NCI-H2029 (cell line): ENCODE data around the gene ALG6.
"Not testable (repeated sequence)": the region's sequence is repeated elsewhere in the genome, so short reads cannot be mapped to it uniquely, and the experiment has no call there.

Experiments
- DNase-seq: peaks from one replicate; lab custom pipeline; 2025; lab: John Stamatoyannopoulos, UW

Gene ALG6

DNA sequence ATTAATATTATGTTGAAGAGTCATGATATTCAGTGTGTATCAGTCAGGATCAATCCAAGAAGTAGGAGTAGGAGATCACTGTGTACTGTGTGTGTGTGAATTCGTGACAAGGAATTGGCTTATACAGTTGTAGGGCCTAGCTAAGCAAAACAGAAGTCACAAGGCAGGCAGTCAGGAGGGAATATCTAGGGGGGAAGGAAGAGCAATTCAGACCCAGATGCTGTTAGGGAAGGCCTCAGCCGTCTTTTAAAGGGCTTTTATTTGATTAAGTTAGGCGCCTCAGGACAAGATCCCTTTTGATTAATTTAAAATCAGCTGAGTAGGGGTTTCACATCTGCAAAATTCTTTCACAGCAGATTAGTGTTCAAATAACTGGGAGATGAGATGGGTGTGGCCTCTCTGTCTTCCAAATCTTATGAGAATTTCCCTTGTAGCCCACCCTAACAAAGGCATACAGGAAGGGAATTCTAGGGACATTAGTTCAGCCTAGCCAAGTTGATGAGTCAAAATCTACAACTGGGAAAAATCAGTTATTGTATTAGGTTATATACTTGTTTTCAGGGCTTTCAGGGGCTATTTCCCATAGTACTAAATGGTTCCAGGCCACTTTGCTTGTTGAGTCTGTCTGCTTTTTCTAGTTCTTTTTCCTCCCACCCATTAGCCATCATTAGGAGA, 47.4 kb downstream of the ALG6 start:
- DNase-seq = no peak

- DNase-seq = no peak
These were observed 50.7 kb downstream of the ALG6 start for GRCh38 chr1:63418101-63418500.

GRCh38 chr1:63420746-63421145, 53.3 kb downstream of the ALG6 start:
- DNase-seq = not testable (repeated sequence)

- DNase-seq = no peak
These were observed 56.2 kb downstream of the ALG6 start for GRCh38 chr1:63423649-63424048.

GRCh38 chr1:63428815-63429214, 61.4 kb downstream of the ALG6 start:
- no peak for DNase-seq

DNA sequence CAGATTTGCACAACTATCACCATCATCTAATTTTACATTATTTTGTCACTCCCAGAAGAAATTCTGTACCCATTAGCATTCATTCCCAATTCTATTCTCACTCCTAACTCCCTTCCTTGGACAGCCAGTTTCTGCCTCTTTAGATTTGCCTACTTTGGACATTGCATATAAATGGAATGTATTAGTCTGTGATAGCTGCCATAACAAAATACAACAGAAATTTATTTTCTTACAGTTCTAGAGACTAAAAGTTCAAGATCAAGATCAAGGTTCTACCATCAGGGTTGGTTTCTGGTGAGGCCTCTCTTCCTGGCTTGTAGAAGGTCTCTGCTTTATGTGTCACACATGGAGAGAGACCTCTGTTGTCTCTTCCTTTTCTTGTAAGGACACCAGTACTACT, 61.9 kb downstream of the ALG6 start:
- DNase-seq = no peak

GRCh38 chr1:63435161-63435560, 67.7 kb downstream of the ALG6 start:
- no peak for DNase-seq

- no peak for DNase-seq
These were observed 74.7 kb downstream of the ALG6 start for GRCh38 chr1:63442141-63442475.

GRCh38 chr1:63448731-63449246, 81.4 kb downstream of the ALG6 start:
- DNase-seq = no peak

DNA sequence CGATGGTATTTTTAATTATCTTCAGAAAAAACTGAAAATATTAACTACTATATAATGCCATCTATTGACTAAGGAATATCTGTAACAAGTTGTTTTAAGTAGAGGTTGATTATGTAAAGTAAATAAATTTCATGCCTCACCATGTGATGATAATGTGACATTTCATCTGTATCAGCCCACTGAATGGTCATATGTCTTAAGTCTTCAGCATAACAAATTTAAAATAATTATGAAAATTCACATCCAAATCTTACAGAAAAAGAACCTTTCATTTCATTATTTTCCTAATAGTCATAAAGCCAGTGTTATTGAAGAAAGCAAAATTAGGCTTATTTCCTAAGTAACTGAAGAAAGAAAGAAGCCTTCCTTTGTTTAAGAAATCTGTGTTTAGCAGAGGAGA, 83.0 kb downstream of the ALG6 start:
- no peak for DNase-seq

DNA sequence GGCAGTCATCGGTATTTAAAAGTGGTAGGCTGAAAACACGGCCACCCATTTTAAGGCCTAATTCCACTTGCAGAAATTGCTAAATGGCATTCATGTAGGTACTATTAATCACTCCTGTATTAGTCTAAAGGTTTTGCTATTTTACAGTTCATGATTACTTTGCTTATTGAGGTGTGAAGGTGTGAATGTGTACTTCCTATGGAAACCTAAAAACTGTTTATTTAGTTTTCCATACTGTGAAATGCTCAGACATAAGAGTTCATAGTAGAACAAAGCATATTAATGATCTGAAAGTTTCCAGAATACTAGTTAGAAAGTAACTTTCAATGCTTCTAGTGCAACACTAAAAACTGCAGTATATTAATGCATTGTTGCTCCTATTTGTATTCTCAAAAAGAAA, 85.8 kb downstream of the ALG6 start:
- no peak for DNase-seq

GRCh38 chr1:63454269-63454668, 86.8 kb downstream of the ALG6 start:
- no peak for DNase-seq

DNA sequence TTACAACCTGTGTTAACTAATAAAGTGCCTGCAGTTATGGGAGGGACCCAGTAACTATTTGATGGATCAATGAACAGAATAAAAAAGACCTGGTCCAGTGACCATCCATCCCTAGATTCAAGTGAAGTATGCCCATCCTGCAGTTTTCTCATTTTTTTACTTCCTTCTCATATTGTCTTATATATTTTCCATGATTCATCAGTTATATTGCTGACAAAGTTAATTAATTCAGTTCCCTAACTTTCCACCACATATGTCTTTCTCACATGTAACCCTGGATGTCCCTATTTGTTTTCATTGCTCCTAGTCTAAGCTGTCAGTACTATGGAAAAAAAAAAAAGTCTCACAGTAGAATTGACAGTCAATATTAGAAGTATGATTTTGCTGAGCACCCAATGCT, 91.3 kb downstream of the ALG6 start:
- no peak for DNase-seq

DNA sequence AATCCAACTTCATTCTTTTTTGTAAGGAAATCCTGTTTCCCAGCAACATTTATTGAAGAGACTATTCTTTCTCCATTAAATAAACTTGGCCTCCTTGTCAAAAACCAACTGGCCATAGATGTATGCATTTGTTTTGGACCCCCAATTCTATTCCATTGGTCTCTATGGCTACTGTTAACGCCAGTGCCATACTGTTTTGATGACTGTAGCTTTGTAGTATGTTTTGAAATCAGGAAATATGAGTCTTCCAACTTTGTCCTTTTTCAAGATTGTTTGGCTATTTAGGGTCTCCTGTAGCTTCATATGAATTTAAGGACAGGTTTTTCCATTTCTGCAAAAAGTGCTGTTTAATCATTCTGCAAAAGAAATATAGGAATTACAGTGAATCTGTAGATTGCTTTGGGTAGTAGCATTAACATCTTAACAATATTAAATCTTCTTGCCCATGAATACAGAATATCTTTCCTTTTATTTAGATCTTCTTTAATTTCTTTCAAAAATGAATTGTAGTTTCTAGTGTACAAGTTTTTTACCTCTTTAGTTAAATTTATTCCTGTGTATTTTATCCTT, 94.3 kb downstream of the ALG6 start:
- DNase-seq = no peak

- DNase-seq = no peak
These were observed 95.8 kb downstream of the ALG6 start for GRCh38 chr1:63463248-63463647.

GRCh38 chr1:63466181-63466580, 98.8 kb downstream of the ALG6 start:
- no peak for DNase-seq

DNA sequence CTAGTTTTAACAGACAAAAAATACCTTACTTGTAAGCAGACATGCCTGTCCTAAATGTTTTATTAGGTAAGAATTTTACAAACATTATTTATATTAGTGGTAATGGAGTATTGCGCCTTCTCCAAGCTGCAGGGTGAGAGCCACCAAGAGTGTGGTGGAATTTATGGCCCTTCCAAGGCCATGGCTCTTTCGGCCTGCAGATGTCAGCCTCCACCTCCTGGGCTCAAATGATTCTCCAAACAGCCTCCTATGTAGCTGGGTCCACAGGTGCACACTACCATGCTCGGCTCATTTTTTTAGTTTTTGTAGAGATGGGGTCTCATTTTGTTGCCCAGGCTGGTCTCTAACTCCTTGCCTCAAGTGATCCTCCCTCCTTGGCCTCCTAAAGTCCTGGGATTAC, 99.3 kb downstream of the ALG6 start:
- no peak for DNase-seq

DNA sequence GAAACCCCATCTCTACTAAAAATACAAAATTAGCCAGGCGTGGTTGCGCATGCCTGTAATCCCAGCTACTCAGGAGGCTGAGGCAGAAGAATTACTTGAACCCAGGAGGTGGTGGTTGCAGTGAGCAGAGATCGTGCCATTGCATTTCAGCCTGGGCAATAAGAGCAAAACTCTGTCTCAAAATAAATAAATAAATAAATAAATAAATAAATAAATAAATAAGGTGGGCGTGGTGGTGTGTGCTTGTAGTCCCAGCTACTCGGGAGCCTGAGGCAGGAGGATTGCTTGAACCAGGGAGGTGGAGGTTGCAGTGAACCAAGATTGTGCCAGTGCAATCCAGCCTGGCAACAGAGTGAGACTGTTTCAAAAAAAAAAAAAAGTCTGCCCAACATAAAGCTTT, 101.3 kb downstream of the ALG6 start:
- DNase-seq = not testable (repeated sequence)

GRCh38 chr1:63475761-63476160, 108.3 kb downstream of the ALG6 start:
- no peak for DNase-seq

- DNase-seq = no peak
These were observed 112.6 kb downstream of the ALG6 start for GRCh38 chr1:63480057-63480456.

GRCh38 chr1:63486629-63487028, 119.2 kb downstream of the ALG6 start:
- DNase-seq = no peak

DNA sequence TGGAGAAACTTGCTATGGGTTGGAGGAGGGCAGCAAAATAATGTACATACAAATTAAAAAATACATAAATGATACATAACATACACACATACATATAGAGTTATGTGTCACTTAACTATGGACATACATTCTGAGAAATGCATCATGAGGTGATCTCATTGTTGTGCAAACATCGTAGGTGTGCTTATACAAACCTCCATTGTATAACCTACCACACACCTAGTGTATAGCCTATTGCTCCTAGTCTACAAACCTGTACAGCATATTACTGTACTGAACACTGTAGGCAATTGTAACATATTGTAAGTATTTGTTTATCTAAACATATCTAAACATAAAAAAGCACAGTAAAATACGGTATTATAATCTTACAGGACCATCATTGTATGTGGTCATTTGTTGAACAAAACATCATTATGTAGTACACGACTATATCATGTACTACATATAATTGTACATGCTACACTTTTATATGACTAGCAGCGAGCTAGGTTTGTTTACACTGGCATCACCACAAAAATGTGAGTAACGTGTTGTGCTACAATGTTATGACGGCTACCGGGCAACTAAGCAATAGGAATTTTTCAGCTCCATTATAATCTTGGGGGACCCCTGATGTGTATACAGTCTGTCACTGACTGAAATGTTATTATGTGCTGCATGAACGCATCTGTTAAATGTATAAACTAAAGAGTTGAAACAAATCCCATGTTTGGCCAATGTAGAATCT, 120.1 kb downstream of the ALG6 start:
- DNase-seq = no peak
